GM18511 (cell line): ENCODE measurements around the gene PDX1.
A peak's percentile ranks its signal among the peaks of the same experiment; 100 is the strongest.

Experiments used
- ATAC-seq: cut with Tn5 transposase; IDR thresholded peaks from one replicate; pipeline ENCODE4 v1.9.1; 2021; ENCODE audit warnings: mild to moderate bottlenecking, moderate library complexity; ENCODE audit not compliant: unreplicated experiment

PDX1 gene

DNA sequence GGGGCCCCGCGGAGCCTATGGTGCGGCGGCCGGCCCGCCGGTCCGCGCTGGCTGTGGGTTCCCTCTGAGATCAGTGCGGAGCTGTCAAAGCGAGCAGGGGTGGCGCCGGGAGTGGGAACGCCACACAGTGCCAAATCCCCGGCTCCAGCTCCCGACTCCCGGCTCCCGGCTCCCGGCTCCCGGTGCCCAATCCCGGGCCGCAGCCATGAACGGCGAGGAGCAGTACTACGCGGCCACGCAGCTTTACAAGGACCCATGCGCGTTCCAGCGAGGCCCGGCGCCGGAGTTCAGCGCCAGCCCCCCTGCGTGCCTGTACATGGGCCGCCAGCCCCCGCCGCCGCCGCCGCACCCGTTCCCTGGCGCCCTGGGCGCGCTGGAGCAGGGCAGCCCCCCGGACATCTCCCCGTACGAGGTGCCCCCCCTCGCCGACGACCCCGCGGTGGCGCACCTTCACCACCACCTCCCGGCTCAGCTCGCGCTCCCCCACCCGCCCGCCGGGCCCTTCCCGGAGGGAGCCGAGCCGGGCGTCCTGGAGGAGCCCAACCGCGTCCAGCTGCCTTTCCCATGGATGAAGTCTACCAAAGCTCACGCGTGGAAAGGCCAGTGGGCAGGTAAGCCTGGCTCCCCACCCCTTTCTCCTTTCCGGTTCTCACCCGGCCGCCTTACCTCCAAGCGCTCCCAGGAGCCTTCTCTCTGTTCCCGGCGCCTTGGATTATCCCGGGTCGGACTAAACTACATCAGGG lies at the start of gene PDX1:
Gene PDX1, plus strand, starts transcription at position 67 of the 743 bp plus-strand sequence. Its CDS starts 139 bp downstream, at position 206.
- ATAC-seq: peak; percentile 18

DNA sequence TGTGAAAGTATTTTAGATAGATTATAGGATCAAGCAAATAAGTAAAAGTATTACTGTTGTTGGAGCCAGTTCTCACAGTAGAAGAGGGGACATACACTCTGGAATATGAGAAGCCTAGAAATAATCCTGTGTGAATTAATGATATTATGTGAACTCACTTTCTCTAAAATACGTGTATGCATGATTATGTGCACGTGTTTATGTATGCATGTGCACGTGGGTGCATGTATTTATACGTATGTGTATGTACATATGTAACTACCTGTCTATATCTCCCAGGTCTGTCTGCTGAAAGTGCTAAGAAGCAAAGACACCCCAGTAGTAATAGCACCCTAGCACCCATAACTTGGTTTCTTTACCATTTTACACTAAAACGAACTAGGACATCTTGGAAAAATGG lies 41.5 kb upstream of the PDX1 start:
- no peak for ATAC-seq

GRCh38 chr13:27889471-27889870 lies 30.3 kb upstream of the PDX1 start:
- no peak for ATAC-seq

GRCh38 chr13:27896726-27897125 lies 23.1 kb upstream of the PDX1 start:
- no peak for ATAC-seq

DNA sequence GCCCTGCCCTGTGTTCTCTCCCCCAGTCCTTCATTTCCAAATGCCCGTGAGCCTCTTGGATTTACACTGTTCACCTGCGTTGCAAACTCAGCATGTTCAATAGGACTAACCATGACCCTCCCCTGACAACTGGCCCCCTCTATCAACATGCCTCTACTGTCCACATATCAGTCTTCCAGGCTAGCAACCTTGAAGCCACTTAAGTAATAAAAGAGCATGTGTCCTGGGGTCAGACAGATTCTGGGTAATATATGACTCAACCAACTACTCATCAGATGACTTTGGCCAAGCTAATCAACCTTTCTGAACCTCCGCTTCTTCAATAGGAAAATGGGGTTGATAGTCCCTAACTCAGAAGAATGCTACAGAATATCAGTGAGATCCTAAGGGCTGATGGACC lies 15.1 kb upstream of the PDX1 start:
- no peak for ATAC-seq

DNA sequence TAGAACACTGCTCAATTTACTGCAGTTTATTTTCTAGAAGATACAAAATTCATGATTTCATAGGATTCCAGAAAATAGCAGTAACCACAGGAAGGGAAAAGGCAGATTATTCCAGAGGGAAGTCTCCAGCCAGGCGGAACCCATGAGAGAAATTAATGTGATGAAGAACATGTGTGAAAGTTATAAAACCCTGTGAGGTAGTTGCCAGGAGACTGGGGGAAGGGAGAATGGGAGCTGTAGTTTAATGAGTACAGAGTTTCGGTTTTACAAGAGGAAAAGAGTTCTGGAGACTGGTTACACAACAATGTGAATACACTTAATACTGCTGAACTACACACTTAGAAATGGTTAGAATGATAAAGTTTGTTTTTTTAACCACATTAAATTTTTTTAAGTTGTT lies 14.2 kb upstream of the PDX1 start:
- ATAC-seq: no peak

DNA sequence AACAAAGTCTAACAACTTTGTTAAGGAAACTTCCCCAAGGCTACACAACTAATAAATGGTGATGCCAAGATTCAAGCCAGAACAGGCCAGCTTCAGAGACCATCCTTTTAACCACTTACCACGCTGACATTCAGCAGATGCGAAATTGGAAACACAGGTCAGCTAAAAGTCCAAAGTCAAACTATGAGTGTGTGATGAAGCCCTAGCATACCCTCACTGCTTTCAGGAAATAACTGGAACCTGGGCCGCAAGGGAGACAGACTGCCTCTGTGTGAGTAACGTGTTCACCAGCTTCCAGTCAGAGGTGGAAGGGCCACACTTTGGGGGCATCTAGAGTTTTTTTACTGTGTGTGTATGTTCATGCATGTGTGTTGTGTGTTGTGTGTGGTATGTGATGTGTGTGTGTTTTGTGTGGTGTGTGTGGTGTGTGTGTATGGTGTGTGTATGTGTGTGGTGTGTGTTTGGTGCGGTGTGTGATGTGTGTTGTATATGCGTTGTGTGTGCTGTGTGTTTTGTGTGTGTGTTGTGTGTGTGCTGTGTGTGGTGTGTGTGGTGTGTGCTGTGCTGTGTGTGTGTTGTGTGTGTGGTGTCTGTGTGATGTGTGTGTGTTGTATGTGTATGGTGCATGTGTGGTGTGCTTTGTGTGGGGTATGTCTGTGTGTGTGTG lies 12.5 kb upstream of the PDX1 start:
- no peak for ATAC-seq

DNA sequence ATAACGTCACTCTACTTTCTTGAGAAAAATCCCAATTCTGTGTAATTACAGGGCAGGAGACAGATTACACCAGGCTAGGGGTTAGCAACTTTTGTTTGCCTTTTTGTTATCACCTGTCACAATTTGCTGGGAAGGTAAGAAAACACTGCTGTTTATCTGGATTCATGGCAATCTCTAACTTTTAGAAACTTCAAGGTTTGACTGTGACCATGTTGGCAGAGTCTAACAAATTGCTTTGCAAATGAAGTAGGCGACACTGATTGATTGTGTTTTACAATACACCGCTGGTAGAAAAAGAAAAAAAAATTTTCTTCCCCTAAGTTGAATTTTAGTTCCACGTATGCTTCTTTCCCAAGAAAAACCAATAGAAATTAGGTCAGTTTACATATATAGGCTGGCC lies 10.4 kb upstream of the PDX1 start:
- ATAC-seq: no peak

DNA sequence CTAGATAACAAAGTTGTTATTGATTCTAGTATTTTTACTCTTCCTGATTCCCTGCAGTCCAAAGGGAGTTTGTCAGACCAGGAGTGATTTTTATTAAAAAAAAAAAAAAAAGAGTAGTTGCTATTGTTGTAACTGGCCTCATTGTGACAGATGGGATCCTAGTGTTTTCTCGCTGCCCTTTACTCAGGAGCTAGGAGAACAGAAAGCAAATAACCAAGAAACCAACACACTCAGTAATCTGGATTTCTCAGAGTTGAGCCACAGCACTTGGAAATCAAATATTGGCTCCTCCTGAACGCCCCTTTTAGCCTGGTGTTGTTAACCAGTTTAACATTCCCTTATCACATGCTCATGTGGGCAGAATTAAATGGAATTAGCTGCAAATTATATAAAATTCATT lies 8.3 kb upstream of the PDX1 start:
- ATAC-seq: no peak

- ATAC-seq: no peak
Measured at GRCh38 chr13:27913160-27913559, 6.6 kb upstream of the PDX1 start.

- ATAC-seq: no peak
Measured at GRCh38 chr13:27915301-27916207, 4.2 kb upstream of the PDX1 start.

- ATAC-seq: no peak
Measured at GRCh38 chr13:27917121-27917947, 2.5 kb upstream of the PDX1 start.

GRCh38 chr13:27918041-27918917 lies 1.5 kb upstream of the PDX1 start:
- ATAC-seq: no peak

DNA sequence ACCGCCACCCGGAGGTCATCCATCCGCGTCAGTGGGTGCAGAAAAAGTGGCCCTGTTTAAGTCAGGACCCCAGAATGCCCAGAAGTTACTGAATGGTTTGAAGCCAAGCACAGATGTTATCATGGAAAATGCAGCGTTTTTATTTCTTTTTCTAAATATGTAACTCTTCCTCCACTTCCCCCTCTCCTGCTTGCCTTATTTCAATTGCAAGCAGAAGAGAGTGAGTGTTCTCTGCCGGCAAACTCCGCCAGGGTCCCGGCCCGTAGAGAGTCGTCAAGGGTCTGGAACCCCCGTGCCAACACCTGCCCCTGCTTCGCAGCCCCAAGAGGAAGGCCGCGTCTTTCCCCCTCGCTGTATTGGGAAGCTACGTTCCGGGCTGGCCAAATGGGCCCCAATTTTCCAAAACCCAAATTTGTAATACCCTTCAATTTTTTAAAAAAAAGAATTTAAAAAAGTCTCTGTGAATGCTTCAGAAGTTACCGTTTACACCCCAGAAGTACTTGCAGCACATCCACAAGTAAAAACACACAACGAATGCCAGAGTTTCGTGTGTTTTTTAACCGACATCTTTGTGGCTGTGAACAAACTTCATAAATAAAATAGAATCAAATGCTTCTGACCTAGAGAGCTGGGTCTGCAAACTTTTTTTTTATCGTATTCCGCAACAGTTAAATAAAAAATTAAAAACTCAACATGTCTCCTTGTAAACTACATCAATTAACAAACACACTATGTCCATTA lies 712 bp upstream of the PDX1 start:
- no peak for ATAC-seq

DNA sequence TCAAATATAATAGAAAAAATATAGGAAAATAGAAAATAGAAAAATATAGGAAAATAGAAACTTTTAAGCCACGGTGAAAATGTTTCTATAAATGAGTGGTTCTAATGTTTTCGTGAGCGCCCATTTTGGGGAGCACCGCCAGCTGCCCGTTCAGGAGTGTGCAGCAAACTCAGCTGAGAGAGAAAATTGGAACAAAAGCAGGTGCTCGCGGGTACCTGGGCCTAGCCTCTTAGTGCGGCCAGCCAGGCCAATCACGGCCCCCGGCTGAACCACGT lies 204 bp upstream of the PDX1 start:
- peak; percentile 69 for ATAC-seq

DNA sequence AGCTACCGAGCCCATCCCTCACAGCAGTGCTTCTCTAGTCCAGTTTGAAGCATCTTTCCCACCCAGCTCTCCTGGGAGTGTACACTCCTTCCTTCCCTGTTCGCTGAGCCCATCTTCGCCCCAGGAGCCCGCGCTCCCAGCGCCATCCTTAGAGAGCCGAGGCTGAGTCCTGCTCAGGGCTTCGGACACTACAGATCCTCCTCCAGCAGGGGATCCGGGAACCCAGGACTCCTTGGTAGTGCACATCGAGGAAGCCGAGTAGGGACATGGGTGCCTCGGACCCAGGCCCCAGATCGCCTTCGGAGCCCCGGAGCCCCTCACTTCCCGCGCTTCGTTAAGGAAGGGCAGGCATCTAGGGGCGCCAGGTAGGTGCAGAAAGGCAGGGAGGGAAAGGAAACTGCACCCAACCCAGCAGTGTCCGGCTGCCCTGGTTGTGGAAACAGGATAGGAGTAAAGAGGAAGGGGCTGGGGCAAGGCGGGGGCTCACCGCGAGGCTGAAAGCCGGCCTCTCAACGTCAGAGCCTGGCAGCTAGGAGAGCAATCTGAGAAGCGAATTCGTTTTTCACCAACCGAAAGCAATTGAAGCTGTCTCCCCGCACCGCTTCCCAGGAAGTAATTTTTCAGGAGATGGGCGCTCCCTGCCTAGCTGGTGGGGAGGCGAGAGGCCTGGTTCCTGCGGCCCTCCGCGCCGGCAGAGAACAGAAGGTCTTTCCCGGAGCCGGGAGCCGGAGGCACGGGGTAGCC lies 1.0 kb downstream of the PDX1 start:
- no peak for ATAC-seq

DNA sequence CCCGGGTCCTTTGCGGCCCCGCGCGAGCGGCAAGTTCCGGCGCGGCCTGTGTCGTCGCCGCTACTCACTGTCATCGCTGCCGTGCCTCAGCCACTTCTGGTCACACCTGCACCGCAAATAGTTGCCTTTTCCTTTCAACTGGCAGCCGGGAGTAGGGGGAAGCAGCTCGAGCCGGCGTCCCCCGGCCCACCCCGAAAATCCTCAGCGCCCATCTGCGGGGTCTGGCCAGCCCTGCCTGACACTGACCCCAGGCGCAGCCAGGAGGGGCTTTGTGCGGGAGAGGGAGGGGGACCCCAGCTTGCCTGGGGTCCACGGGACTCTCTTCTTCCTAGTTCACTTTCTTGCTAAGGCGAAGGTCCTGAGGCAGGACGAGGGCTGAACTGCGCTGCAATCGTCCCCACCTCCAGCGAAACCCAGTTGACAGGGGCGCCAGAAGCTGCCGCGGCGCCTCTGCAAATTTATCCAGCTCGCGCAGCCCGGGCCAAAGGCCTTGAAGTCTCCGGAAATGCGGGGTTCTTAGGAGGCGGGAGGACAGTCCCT lies 1.7 kb downstream of the PDX1 start:
- ATAC-seq: no peak
